Activated gamma-delta T cell treated with anti-CD3 and anti-CD28 coated beads, Interleukin-2, amount 50 U/mL, for 16 hours (primary cell): ENCODE data around the gene HIP1R.
A peak's percentile ranks its signal among the peaks of the same experiment; 100 is the strongest.
"Not testable (repeated sequence)": the region's sequence is repeated elsewhere in the genome, so short reads cannot be mapped to it uniquely, and the experiment has no call there.

Experiments used
- DNase-seq: peaks from one replicate; pipeline ENCODE4 v3.0.0-alpha.2; 2020; ENCODE audit warnings: low read depth

HIP1R gene

GRCh38 chr12:122834921-122835749 is at the start of gene HIP1R:
TSS of gene HIP1R (plus strand) at chr12:122835457. CDS start at chr12:122835551, 94 bp downstream.
- peak; percentile 37 for DNase-seq

GRCh38 chr12:122785503-122785902 is 49.8 kb upstream of the HIP1R start:
- no peak for DNase-seq

DNA sequence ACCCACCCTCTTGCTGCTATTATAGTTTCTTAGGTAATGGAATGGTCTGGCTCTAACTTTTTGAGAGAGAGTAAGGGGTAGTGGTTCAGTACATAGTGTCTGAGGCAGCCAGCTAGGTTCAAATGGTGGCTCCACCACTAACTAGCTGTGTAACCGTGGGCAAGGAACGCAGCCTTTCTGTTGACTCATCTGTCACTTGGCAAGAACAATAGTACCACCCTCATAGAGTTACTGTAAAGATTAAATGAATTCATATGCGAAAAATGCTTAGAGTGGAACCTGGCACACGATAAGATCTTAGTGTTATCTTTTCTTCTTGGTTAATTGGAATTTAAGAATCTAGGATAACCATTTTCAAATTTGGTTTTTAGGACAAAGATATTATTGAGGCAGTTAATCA is 46.9 kb upstream of the HIP1R start:
- DNase-seq, result no peak

DNA sequence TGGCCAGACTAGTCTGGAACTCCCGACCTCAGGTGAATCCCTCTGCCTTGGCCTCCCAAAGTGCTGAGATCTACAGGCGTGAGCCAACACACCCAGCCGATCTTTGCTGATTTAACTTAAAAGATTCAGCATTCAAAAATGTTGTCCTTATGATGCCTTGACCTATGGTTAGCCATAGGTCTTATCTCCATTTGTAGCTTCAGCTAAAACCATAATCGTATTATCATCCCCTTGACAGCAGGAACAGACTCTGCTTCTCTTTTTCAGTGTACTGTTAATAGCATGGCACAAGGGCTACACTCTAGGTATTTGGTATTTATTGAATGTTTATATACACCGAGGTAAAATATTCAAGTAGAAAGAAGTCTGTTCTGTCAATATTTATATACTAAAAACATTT is 45.6 kb upstream of the HIP1R start:
- DNase-seq, result no peak

DNA sequence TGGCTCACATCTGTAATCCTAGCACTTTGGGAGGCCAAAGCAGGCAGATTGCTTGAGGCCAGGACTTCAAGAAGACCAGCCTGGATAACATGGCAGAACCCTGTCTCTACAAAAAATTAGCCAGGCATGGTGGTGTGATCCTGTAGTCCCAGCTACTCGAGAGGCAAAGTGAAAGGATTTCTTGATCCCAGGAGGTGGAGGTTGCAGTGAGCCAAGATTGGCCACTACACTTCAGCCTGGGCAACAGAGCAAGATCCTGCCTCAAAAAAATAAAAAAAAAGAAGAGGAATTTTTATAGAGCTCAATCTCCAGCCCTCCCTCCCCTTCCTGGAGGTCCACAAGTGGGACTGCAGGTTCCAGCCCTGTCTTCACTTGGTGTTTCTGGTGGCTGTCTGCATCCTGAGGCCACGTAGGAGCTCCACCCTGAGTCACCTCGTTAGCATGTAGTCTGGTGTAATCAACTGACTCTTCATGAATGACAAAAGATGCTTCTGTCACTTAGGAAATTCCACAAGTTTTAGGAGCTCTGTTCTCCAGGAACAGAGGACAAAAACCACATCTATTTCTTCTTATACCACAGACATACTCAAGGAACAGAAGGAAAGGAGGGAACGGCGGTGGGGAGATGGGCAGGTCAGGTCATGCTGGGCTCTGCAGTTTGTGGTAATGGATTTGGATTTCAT is 44.7 kb upstream of the HIP1R start:
- no peak for DNase-seq

- DNase-seq, result no peak
Measured at GRCh38 chr12:122793685-122794106, 41.6 kb upstream of the HIP1R start.

DNA sequence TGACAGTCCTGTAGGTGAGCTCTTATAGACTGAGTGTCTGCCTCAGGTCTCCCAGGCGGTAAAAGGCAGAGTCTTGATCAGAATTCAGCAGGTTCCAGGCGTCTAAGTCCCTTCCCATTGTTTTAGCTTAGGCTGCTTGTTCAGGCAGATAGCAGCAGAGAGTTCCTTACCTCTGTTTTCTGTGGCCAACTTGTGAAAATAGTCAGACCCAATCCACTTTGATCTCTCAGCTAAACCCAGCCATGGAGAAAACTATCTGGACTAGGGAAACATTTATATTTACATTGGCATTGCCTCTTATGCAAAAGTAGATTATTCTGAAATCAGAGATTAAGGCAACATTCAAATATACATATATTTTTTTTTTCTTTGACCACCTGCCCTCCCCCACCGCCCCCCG is 39.5 kb upstream of the HIP1R start:
- DNase-seq, result no peak

GRCh38 chr12:122799641-122800243 is 35.5 kb upstream of the HIP1R start:
- DNase-seq, result no peak

GRCh38 chr12:122803937-122804336 is 31.3 kb upstream of the HIP1R start:
- no peak for DNase-seq

GRCh38 chr12:122804957-122805356 is 30.3 kb upstream of the HIP1R start:
- DNase-seq, result not testable (repeated sequence)

DNA sequence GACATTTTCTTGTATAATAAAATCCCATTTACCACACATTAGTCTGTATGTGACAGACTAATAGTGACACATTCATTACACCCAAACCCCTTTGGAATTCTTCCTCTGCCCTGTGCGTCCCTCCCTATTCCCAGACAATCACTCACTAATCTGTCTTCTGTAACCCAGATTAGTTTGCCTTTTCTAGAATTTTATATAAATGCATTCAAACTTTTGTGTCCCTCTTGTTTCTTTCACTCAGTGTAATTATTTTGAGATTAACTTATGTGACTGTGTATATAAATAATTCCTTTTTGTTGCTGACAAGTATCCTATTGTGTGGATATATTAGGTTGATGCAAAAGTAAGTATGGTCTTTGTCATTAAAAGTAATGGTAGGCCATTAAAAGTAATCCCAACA is 27.6 kb upstream of the HIP1R start:
- DNase-seq, result no peak

DNA sequence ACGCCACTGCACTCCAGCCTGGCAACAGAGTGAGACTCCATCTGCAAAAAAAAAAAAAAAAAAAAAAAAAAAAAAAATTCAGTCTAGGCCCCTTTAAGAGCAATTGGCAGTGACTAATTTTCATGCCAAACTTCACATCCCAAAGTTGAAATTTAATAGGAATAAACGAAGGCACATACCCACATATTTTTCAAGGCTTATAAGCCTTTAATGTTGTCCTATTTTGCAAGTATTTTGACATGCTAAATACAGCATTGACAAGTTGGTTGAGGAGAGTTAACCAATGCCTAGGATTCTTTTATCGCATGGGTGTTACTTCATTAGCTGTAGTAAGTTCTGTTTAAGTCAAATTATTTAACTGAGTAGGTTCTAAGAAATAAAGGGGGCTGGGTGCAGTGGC is 23.5 kb upstream of the HIP1R start:
- DNase-seq, result no peak

DNA sequence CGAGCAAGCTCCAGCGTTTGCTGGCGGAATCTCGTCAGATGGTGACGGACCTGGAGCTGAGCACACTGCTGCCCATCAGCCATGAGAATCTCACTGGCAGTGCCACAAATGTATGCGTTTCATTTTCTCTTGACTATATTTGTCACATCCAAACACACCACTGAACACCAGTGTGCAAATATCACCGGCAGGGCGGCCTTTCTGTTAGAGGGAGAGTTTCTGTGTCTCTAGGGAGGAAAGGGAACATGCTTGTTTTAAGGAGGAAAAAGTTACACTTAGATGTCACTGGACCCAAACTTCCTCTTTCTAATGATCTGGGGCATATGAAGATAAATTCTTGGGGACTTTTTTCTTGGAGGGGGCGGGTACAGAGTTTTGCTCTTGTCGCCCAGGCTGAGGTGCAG is 21.9 kb upstream of the HIP1R start:
- no peak for DNase-seq

DNA sequence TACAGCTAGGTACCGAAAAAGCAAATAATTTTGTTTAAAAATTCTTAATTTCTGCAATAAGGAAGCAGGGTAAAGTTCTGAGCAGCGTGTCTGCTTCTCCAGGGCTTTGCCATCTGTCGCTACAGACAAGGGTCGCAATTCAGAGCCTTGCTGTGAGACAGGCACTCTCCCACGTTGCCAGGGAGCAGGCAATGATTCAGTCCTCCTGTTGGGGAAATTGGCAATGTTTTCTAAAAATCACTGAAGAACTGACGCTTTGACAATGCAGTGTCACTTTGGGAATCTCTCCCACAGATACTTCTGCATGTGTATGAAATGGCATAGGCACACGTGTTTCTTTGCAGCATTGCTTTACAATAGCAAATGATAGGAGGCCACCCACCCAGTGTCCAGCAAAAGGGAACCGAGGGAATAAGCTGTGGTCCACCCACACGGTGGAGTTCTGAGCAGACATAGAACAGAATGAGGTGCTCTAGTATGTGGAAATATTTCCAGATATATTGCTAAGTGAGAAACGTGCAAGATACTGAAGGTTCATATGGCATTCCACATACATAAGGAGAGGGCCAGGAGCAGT is 16.0 kb upstream of the HIP1R start:
- no peak for DNase-seq

- no peak for DNase-seq
Measured at GRCh38 chr12:122820138-122820537, 15.1 kb upstream of the HIP1R start.

DNA sequence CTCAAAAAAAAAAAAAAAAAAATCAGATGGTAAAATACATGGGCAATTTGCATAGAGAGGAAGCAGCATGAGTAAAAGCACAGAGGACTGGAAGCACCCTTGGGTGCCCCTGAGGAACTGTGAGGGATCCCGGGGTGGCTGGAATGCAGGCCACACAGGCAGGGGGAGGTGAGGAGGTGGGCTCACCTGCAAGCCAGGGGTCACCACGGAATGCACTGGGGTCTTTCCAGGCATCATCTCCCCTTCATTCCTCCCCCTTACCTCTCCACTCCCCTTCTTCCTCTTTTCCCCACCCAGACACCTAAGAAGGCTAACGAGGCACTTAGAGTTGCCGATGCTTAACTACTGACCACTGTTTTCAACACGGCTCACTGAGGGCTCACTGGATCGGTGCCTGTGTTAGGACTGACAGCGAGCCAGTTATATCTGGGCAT is 14.4 kb upstream of the HIP1R start:
- no peak for DNase-seq

DNA sequence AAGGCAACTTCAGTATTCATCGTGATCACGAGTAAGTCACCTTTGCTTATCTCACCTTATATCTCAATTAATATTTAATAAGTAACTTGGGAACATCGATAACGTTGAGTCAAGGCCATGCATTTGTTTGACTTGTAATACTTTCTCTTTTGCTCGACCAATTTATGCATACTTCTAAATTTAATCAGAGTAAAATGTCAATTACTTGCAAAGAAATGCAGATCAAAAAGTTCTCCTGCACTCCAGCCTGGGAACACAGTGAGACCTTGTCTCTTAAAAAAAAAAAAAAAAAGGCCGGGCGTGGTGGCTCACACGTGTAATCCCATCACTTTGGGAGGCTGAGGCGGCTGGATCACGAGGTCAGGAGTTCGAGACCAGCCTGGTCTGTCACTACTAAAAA is 11.8 kb upstream of the HIP1R start:
- DNase-seq, result no peak

DNA sequence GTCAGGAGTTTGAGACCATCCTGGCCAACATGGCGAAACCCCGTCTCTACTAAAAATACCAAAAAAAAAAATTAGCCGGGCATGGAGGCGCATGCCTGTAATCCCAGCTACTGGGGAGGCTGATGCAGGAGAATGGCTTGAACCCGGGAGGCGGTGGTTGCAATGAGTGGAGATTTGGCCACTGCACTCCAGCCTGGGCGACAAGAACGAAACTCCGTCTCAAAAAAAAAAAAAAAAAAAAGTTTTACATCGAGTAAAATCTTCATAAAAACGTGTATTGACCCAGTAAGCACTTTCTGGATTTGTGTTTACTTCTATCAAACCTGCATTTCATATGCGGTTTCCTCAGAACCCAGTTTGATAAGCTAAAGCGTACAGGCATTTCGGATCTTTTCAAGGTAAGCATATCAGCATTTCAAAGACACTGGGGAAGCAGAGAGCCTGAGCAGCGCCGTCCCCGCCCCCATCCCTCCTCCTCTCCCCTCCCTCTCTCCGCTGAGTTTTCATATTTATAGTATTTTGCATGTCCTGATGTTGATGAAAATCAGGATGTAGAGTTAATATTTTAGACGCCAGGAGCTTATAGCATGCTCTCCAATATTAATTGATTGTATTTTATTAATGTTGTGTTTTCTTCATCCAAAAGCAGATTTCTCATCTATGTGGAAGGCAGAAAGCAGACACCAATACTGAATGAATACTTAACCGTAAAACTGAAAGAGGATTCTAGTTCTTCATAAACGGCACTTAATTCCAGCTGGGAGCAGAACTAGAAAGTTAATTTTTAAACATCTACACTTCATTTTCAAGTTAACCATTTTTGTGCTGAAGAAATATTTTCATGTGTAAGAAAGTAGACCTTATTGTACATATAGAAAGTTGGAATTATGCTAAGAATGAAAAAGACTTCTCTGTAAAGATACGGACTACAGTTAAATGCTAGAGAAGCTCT is 9.2 kb upstream of the HIP1R start:
- DNase-seq, result no peak

GRCh38 chr12:122827258-122827657 is 8.0 kb upstream of the HIP1R start:
- no peak for DNase-seq

DNA sequence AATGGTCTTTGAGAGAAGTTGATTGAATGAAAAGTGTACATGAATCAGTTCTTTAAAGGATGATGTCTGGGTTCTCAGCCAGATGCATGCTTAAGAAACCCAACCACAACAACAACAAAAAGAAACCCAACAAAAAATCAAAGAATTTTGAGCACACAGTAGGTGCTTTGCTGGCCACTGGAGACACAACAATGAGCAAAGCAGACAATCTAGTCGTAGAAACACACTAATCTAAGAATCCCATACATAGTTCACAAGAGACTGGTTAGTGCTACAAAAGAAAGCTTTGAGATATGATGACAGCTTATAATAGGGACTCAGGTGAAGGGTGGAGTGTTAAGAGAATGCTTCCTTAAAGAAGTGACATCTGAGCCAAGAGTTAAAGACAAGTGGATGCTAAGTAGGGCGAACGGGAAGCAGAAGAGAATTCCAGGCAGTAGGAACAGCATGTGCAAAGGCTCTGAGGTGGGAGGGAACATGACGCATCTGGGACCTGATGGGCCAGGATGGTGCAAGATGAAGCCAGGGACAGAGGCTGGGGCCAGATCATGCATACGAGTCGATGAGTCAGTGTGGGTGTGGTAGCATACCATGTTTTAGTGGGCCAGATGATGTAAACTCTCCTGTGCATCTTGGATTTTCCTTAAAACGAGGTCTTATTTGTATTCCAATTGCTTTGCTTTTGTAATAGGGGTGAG is 4.6 kb upstream of the HIP1R start:
- DNase-seq, result no peak
